GM21529 (cell line): Measurements from ENCODE around the gene PDGFB.

Experiments used
- ATAC-seq: cut with Tn5 transposase; IDR thresholded peaks from one replicate; pipeline ENCODE4 v1.9.1; 2021; ENCODE audit not compliant: unreplicated experiment

PDGFB gene

DNA sequence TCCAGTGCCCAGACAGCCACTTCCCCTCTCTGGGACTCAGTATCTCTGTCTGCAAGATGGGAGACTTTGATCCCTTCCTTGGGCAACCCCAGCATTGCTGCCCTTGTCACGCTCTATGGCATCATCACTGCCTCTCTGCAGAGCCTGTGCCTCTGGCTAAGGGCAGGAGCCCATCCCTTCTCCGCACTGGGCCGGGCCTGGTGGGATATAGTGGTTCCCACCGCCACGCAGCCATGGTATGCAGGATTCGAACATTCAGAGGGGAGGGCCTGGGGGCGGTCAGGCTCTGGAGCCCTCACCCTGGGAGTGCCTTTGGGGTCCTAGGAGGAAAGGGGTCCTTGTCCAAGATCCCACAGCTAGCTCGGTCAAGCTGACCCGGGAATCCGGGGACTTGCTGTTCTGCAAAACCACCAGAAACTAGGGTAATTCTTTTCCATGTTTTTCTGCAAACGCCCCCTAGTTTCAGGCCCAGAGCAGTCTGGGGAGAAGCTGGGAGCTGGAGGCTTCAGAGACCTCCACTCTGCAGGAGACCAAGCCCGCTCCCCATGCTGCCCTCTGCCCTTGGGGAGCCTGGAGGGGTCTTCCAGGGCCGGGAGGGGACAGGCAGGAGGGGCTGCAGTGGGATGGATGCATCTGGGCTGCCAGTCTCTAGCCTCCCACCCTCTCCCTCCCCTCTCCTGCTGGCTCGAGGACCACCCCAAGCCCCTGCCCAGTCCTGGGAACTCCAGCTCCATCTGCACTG is 67.9 kb downstream of the PDGFB start:
- no peak for ATAC-seq

DNA sequence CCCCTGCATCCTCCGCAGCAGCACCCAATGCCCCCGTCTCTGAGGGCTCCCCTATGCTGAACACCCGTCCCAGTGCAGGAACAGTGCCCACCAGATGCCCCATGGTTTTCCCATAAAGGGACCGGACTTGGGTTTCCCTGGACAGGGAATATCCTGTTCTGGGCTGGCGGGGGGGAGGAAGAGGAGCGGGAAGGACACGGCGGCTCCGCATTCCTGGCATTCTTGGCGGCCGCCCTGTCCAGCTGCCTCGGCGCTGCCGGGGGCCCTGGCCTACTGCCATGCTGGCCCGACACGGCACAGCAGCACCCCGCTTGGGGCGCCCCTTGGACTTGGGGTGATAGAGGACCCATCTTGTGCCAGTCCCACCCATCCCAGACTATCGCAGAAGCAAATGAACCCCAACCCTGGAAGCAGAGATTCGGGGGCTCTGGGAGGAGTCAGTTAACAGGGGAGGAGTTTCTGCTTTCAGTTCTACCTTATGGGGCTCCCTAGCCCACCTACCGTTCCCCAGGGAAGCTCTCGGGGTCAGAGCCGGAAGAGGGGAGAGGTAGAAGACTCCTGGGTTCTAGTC is 68.6 kb downstream of the PDGFB start:
- ATAC-seq: no peak

DNA sequence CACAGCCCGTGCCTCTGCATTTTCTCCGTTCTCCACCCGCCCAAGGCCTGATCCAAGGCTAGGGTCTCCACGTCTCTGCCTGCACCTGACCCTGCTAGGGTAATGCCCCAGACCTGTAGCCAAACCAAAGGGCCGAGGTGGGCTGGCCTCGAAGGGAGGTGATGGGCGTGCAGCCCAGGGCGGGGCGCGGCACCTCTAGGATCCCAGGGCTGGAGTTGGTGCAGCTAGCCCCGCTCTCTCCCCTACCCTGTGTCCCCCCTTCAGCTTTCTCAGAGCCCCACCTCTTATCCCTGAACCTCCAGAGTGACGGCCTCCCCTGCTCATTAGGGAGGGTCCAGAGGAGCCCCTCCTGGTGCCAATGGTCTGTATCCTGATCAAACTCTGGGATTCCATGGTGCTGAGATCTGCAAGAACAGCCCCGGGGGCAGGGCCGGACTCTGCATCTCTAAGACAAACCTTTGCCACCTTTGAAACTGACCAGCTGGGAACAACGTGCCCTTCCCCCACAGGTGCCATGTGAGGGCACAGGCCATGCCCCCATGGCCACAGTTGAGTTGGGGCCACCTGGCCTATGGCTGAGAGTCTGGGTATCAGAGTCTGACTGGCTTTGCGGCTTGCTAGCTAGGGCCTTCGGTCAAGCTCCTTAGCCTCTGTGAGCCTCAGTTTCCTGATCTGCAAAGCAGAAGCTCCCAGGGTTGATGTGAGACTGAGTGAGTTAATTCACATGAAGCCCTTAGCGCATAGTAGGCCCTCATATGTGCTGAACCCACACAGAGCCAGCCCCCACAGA is 69.2 kb downstream of the PDGFB start:
- no peak for ATAC-seq

DNA sequence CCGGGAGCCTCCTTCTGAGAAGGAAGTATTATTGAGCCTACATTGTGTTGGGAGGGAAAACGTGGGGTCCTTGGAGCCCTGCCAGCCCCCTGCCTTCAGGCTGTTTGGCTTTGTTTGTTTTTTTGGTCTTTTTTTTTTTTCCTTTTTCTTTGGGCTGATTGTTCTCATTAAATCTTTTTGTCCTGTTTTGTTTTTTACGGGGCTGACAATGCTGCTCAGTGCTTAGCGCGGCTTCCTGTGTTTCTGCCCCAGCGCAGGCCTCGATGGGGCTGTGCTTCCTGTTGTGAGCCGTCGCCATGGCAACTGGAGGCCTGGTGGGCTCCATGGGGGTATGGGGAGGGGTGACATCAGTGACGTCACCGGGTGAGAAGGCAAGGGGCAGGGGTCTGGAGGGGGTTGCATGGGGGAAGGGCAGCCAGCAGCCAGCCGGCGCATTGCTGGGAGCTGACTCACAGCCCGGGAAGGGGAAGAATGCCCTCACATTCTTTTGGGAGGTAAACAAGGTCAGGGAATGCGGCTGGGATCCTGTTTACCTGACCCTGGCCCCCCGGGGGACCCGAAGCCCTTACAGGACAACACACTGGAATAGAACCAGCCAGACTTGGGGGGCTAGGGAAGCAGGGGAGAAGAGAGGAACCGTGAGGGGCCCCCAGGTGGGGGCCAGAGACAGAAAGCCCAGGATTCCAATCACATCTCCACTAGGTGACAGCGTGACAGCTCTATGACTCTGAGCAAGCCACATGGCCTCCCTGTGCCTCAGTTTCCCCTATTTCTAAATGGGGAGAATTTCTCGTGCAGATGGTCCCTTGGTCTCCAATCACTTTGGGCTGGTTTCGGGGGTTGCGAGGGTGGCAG is 70.1 kb downstream of the PDGFB start:
- ATAC-seq: no peak

DNA sequence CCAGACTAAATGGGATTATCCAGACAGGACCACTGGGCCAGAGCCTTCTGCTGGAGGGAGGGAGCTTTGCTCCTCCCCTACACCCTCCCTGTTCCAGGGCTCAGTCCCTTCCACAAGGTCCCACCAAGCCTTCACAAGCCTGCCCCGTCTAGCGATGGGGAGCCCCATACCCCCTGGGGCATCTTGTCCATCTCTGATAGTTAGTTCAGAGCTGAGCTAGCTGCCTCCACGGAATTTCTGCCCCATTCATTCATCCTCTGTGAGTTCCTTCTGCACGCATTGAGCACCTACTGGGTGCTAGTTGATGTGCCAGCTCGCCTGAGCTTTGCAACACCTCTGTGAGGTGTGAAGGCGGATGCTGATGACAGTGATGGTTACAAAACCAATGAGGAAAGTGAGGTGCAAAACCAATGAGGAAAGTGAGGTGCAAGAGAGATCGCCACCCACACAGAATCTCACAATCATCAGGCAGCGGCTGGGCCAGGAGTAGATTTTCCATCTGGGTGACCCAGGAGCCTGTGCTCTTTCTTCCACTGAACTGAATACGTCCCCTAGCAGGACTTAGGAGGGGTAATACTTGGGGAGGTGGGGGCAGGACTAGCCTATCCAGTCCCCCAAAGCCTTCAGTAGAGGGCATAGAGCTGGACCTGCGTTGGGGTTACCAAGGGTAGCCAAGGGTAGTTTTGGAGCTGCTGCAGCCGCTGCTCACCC is 70.8 kb downstream of the PDGFB start:
- ATAC-seq: no peak
